OCI-LY7 (cell line): ENCODE measurements around the gene C5orf24. TPM values are rescaled to one million over a fixed set of nuclear protein-coding genes. Genes with fewer than 3 reads are reported as not detected.

Experiments
- BruUV-seq: library from RNA; stranded (reverse); fragments of 400-500 nt; replicated peaks from 2 replicates; lab custom pipeline; 2021; lab: Mats Ljungman, UMichigan
- CTCF ChIA-PET: fragments of 300-600 bp; sonication (Branson Sonifier 250); formaldehyde crosslinking; loops from one replicate; lab custom pipeline; 2022; ENCODE audit warnings: antibody characterized with exemption; ENCODE audit not compliant: unreplicated experiment; lab: Charles Lee
- POLR2A ChIA-PET: fragments of 300-600 bp; sonication (Branson Sonifier 250); formaldehyde crosslinking; loops from one replicate; lab custom pipeline; 2022; ENCODE audit warnings: antibody characterized with exemption; lab: Charles Lee
- DNase-seq: peaks from one replicate; pipeline ENCODE4 v3.0.0-alpha.2; 2015; ENCODE audit warnings: low spot score
- H2AFZ ChIP-seq: fragments of 200-600 bp; sonication (generic), shearing (Covaris generic); 2 replicates; pipeline ENCODE4 v1.6.1; 2014; ENCODE audit warnings: mild to moderate bottlenecking, antibody characterized with exemption, low read length, moderate library complexity
- H3K27ac ChIP-seq: fragments of 200-600 bp; sonication (generic); 2 replicates; pipeline ENCODE4 v1.5.1; 2014; ENCODE audit warnings: mixed run types, low read depth, mild to moderate bottlenecking, moderate library complexity, low read length, inconsistent platforms; ENCODE audit not compliant: poor library complexity, severe bottlenecking
- H3K36me3 ChIP-seq: fragments of 200-600 bp; sonication (generic); 2 replicates; pipeline ENCODE4 v1.6.1; 2014; ENCODE audit warnings: mild to moderate bottlenecking, antibody characterized with exemption, low read length, moderate library complexity, mixed read lengths; ENCODE audit not compliant: insufficient read depth
- H3K4me1 ChIP-seq: fragments of 200-600 bp; sonication (generic); 2 replicates; pipeline ENCODE4 v1.5.1; 2014; ENCODE audit warnings: mild to moderate bottlenecking, low read length; ENCODE audit not compliant: insufficient read depth, poor library complexity, severe bottlenecking
- H3K4me2 ChIP-seq: fragments of 200-600 bp; sonication (generic); 2 replicates; pipeline ENCODE4 v1.6.1; 2014; ENCODE audit warnings: mild to moderate bottlenecking, low read length
- H3K4me3 ChIP-seq: fragments of 200-600 bp; sonication (generic); 2 replicates; pipeline ENCODE4 v1.5.1; 2014; ENCODE audit warnings: mild to moderate bottlenecking, low read depth, low read length; ENCODE audit not compliant: poor library complexity, severe bottlenecking
- H3K79me2 ChIP-seq: fragments of 200-600 bp; sonication (generic); 2 replicates; pipeline ENCODE4 v1.6.1; 2016; ENCODE audit warnings: low read depth, mild to moderate bottlenecking, low read length, moderate library complexity, mixed read lengths; ENCODE audit not compliant: insufficient read depth
- H3K9me2 ChIP-seq: fragments of 200-600 bp; sonication (generic); 2 replicates; pipeline ENCODE4 v1.6.1; 2016; ENCODE audit warnings: mild to moderate bottlenecking, low read length, mixed read lengths; ENCODE audit not compliant: insufficient read depth
- H3K9me3 ChIP-seq: fragments of 200-600 bp; sonication (generic); 2 replicates; pipeline ENCODE4 v1.6.1; 2014; ENCODE audit warnings: mild to moderate bottlenecking, mixed run types, low read length, mixed read lengths
- H4K20me1 ChIP-seq: fragments of 200-600 bp; sonication (generic); 2 replicates; pipeline ENCODE4 v1.6.1; 2014; ENCODE audit warnings: mild to moderate bottlenecking, antibody characterized with exemption, low read length, moderate library complexity, mixed read lengths; ENCODE audit not compliant: insufficient read depth
- EZH2phosphoT487 ChIP-seq: fragments of 200-600 bp; sonication (generic); IDR thresholded peaks from 2 replicates; pipeline ENCODE4 v1.6.1; 2018; ENCODE audit warnings: low read depth, borderline replicate concordance, mild to moderate bottlenecking, mixed run types, antibody characterized with exemption, low read length, moderate library complexity, mixed read lengths
- intact Hi-C: fragments of 100-400 bp; cut with micrococcal nuclease; formaldehyde crosslinking; loops from one replicate; pipeline ENCODE4 v1.10.0; 2022; ENCODE audit not compliant: unreplicated experiment
- total RNA-seq, 2 experiments: library from RNA; depleted of rRNA in 1 of 2; stranded (reverse); fragments of >200 nt in 1 of 2; shearing (Covaris generic) in 1 of 2; gene quantifications; 2 replicates each; pipeline ENCODE4 v1.2.3, GENCODE V29; 2014 to 2022
- TF ChIP-seq, protein P1 (sequence below): fragments of 200-600 bp; sonication (generic); conservative IDR thresholded peaks from 2 replicates; pipeline ENCODE4 v1.5.1; 2014; ENCODE audit warnings: mild to moderate bottlenecking, antibody characterized with exemption, low read length, moderate library complexity, mixed read lengths

C5orf24 gene
- total RNA-seq, 2 experiments from 2014 or later, result 33.8 to 36.7 TPM

- H2AFZ ChIP-seq, result no peak overlapping the region
- no peaks in the 10 kb centered on the region for H3K9me2 ChIP-seq
- no peaks in the 10 kb centered on the region for H3K9me3 ChIP-seq
- no peaks in the 10 kb centered on the region for H4K20me1 ChIP-seq
- BruUV-seq, result no TSS peak
- H3K4me3 ChIP-seq, result no peak overlapping the region
- no peak overlapping the region for H3K4me2 ChIP-seq
- H3K79me2 ChIP-seq, result no peaks in the 10 kb centered on the region
- no peak overlapping the region for H3K27ac ChIP-seq
- POLR2A ChIA-PET, result interaction anchor here (0.7 kb wide), 1 partner anchor 651 kb away, joined by 3 read pairs; no protein-coding TSS in a partner anchor
- H3K4me1 ChIP-seq, result no peaks in the 10 kb centered on the region
- DNase-seq, result no peak
- intact Hi-C loops, result no loop called here
- CTCF ChIA-PET, result no interaction called here
- H3K36me3 ChIP-seq, result peaks cover 91% of the 10 kb centered on the region
- TF ChIP-seq EZH2phosphoT487, result no peak
- TF ChIP-seq, protein P1, sequence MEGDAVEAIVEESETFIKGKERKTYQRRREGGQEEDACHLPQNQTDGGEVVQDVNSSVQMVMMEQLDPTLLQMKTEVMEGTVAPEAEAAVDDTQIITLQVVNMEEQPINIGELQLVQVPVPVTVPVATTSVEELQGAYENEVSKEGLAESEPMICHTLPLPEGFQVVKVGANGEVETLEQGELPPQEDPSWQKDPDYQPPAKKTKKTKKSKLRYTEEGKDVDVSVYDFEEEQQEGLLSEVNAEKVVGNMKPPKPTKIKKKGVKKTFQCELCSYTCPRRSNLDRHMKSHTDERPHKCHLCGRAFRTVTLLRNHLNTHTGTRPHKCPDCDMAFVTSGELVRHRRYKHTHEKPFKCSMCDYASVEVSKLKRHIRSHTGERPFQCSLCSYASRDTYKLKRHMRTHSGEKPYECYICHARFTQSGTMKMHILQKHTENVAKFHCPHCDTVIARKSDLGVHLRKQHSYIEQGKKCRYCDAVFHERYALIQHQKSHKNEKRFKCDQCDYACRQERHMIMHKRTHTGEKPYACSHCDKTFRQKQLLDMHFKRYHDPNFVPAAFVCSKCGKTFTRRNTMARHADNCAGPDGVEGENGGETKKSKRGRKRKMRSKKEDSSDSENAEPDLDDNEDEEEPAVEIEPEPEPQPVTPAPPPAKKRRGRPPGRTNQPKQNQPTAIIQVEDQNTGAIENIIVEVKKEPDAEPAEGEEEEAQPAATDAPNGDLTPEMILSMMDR, result no peak
Observed at GRCh38 chr5:134821841-134822240, 23.9 kb upstream of the C5orf24 start.

- Histone ChIP-seq H3K9me2 (no peaks in the 10 kb centered on the region), H3K27ac (no peak overlapping the region), H2AFZ (no peak overlapping the region), H3K4me3 (no peak overlapping the region), H3K4me1 (no peaks in the 10 kb centered on the region), H3K4me2 (no peak overlapping the region), H4K20me1 (no peaks in the 10 kb centered on the region), H3K79me2 (no peaks in the 10 kb centered on the region), H3K9me3 (no peaks in the 10 kb centered on the region), H3K36me3 (peaks cover 94% of the 10 kb centered on the region)
- POLR2A ChIA-PET, result interaction anchor here (0.6 to 1.8 kb wide), 3 partner anchors 10 to 324 kb away, joined by 3 to 11 read pairs (median 4); no protein-coding TSS in a partner anchor
- intact Hi-C loops, result no loop called here
- CTCF ChIA-PET, result no interaction called here
- no TSS peak for BruUV-seq
- DNase-seq, result no peak
- TF ChIP-seq, protein P1, result no peak
- TF ChIP-seq EZH2phosphoT487, result no peak
Observed at GRCh38 chr5:134824681-134825080, 21.1 kb upstream of the C5orf24 start.

GRCh38 chr5:134825212-134825611 is 20.6 kb upstream of the C5orf24 start:
- POLR2A ChIA-PET, result interaction anchor here (0.6 to 1.8 kb wide), 3 partner anchors 10 to 323 kb away, joined by 3 to 11 read pairs (median 4); no protein-coding TSS in a partner anchor
- BruUV-seq, result no TSS peak
- H3K9me2 ChIP-seq, result no peaks in the 10 kb centered on the region
- no peak overlapping the region for H3K4me3 ChIP-seq
- no peaks in the 10 kb centered on the region for H4K20me1 ChIP-seq
- no peak overlapping the region for H3K4me2 ChIP-seq
- H3K79me2 ChIP-seq, result no peaks in the 10 kb centered on the region
- no peak overlapping the region for H3K27ac ChIP-seq
- TF ChIP-seq, protein P1, result no peak
- no peak for TF ChIP-seq EZH2phosphoT487
- no peak for DNase-seq
- no peak overlapping the region for H2AFZ ChIP-seq
- no peaks in the 10 kb centered on the region for H3K9me3 ChIP-seq
- CTCF ChIA-PET, result no interaction called here
- H3K4me1 ChIP-seq, result no peaks in the 10 kb centered on the region
- intact Hi-C loops, result no loop called here
- H3K36me3 ChIP-seq, result peaks cover 89% of the 10 kb centered on the region
